Fibroblast of villous mesenchyme (primary cell): ENCODE data around the gene LTF. TPM values are rescaled to one million over a fixed set of nuclear protein-coding genes. Genes with fewer than 3 reads are reported as not detected.
"Not testable (repeated sequence)": the region's sequence is repeated elsewhere in the genome, so short reads cannot be mapped to it uniquely, and the experiment has no call there.

Experiments
- DNase-seq: peaks from one replicate; pipeline ENCODE4 v3.0.0-alpha.2; 2010; ENCODE audit warnings: low read depth
- H3K4me3 ChIP-seq: 2 replicates; pipeline ENCODE4 v1.5.1; 2011; ENCODE audit warnings: low read depth, mild to moderate bottlenecking, low read length
- total RNA-seq: library from RNA; depleted of rRNA; stranded (reverse); fragments of >200 nt; gene quantifications from 2 replicates; pipeline ENCODE4 v1.2.3, GENCODE V29; 2012
- TF ChIP-seq, protein P1 (sequence below): IDR thresholded peaks from 2 replicates; pipeline ENCODE4 v1.5.1; 2012; ENCODE audit warnings: low read depth, mild to moderate bottlenecking, low read length; ENCODE audit not compliant: insufficient read depth

LTF gene
- total RNA-seq, 1 donor = under 0.01 TPM

DNA sequence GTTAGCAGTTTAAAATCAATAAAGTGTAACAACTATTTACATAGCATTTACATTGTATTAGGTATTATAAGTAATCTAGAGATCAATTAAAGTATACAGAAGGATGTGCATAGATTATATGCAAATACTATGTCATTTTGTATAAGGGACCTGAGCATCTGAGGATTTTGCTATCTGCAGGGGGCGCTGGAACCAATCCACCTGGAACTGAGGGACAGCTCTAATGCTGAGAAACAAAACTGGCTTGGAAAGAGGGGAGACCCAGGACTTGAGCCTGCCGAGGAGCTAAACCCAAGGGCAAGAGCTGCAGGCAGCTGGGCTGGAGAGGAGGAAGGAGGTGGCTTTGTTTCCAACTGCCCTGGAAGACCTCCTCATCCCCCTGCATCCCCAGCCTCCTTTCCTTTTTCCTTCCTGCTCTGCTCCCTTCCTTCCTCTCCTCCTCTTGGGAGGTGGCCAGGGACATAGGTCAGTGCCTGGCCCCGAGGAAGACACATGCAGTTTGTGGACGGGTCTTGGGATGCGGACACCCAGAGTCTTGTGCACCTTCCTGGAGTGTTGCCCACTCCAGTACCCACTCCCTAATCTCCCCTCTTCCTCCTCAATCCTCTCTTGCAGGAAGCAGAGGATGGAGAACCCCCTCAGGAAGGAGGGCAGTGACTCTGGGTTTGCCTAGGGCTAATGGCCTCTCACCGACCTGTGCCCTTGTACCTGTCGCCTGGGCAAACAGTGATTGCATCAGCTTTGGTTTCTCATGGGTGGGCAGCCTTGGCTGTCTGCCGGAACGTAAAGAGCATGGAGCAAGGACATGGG is 32.2 kb upstream of the LTF start:
- no peak overlapping the region for H3K4me3 ChIP-seq
- no peak for DNase-seq
- TF ChIP-seq, protein P1, sequence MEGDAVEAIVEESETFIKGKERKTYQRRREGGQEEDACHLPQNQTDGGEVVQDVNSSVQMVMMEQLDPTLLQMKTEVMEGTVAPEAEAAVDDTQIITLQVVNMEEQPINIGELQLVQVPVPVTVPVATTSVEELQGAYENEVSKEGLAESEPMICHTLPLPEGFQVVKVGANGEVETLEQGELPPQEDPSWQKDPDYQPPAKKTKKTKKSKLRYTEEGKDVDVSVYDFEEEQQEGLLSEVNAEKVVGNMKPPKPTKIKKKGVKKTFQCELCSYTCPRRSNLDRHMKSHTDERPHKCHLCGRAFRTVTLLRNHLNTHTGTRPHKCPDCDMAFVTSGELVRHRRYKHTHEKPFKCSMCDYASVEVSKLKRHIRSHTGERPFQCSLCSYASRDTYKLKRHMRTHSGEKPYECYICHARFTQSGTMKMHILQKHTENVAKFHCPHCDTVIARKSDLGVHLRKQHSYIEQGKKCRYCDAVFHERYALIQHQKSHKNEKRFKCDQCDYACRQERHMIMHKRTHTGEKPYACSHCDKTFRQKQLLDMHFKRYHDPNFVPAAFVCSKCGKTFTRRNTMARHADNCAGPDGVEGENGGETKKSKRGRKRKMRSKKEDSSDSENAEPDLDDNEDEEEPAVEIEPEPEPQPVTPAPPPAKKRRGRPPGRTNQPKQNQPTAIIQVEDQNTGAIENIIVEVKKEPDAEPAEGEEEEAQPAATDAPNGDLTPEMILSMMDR = peak; percentile 34

DNA sequence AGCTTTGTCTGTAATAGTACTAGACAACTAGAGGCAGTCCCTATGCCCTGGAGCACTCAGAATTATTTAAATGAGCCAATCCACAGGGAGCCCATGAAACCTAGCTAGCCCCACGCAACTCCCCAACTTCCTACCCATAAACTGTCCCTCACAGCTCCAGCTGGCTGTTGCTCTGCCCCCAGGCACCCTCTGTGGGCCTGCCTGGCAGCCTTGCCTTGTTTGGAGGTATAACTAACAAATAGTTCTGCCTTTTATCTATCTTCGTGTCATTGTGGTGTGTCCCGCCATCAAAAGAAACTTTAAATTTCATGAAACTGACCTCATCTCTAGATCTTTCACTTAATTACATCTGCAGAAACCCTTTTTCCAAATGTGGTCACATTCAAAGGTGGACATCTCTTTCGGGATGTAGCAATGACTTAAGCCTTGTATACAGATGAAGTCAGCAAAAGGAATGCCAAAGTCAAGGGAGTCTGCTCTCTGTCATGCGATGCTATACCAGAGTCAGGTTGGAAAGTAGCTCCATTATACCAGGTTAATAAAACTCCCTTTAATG is 31.3 kb upstream of the LTF start:
- no peak overlapping the region for H3K4me3 ChIP-seq
- TF ChIP-seq, protein P1 = no peak
- DNase-seq = peak; percentile 71

DNA sequence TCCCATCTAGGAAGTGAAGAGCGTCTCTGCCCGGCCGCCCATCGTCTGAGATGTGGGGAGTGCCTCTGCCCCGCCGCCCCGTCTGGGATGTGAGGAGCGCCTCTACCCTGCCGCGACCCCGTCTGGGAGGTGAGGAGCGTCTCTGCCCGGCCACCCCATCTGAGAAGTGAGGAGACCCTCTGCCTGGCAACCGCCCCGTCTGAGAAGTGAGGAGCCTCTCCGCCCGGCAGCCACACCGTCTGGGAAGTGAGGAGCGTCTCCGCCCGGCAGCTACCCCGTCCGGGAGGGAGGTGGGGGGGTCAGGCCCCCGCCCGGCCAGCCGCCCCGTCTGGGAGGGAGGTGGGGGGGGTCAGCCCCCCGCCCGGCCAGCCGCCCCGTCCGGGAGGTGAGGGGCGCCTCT is 29.8 kb upstream of the LTF start:
- DNase-seq, H3K4me3 ChIP-seq: not testable (repeated sequence)

DNA sequence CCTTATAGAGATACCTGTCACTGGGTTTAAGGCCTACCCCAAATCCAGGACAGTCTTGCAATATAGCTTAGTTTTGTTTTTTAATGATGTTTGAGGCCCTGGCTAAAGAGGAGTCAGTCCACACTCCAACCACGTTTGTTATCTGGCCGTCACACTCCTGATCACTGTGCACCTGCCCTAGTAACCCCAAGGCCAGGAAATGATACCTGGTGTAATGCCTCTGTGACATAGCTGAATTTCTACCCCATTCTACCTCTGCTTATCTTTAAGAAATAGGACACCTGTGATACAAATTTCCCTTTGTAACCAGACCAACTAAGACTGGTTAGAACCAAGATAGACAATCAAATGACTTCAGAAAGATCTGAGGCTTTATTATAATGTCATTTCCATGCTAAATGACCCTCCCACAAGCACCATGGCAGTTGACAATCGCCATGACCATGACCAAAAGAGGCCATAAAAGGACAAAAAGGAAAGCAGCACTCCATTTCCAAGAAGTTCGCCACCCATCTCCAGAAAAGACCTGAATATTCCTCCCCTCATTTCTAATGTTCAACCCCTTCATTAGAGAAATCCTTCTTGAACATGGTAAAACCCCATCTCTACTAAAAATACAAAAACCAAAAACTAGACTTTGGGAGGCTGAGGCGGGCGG is 28.3 kb upstream of the LTF start:
- DNase-seq = no peak
- TF ChIP-seq, protein P1 = no peak

DNA sequence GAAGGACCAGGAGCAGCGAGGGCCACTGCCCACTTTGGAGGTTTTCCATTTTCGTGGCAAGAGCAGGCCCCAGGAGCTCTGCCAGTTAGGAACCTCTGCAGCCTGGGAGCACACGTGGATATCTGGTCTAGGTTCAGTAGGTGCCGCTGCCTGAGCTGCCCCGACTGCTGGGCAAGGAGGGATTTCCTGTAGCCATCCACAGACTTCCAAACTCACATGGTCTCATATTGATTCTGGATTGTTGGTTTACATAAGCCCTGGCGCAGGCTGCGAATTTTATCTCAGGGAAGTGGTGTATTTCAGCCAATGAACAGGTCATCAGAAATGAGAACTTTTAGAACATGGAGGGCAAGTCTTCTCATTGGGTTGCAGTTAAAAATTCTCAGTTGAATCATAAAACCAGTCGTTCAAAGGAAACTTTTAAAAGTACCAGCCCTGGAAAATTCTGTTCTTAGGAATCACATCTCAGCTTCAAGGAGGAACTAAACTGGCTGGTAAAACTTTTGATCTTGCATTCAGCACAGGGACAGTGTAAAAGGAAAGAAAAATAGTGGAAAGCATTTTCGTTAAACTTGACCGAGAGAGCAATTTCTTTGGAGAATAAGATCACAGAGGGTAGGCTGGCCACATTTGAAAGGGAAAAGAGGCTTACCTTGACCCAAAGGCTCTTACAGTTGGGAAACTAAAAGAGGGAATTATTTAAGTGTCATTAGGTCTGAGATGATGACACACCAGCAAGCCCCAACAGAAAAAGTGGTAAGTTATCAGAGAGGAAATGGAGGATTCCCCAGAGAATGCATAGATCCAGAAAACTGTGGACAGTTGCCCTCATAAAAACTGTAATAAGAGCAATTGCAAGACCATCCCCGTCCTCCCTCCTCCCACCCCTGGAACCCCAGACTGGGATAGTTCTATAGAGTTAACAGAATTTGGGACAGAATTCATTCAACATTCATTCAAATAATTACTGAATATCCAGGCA is 26.7 kb upstream of the LTF start:
- no peak overlapping the region for H3K4me3 ChIP-seq
- TF ChIP-seq, protein P1 = no peak
- peak; percentile 14 for DNase-seq

More for the DNA sequence above, 28.3 kb upstream of the LTF start:
- no peak overlapping the region for H3K4me3 ChIP-seq

DNA sequence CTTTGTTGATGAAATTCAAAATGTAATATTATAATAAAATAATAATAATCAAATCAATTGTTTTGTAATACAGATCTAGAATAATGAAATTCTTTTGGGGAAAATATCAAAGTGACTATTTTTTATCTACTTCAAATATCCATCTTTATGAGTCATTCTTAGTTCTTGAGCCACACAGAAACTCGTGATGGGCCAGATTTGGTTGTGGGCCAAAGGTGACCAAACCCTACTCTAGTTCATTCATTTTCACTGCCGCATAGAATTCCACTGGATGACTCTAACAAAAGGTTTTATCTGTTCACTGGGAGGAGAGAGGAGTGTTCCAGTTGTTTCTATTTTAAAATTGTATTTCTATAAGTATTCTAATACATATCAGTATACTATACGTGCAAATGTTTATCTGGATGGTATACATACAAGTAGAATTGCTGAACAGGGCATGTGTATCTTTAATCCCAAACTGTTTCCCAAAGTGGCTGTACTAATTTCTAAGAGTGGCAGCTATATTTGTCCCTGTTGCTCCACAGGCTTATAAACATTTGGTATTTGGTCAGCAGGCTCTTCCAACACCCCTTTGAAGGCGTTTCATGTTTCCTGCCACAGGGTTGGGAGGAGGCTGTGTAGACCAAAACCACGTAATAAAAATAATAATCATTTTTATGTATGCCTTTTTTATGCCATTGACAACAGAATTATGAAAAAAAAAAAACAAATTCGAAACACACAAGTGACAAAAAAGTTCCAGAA is 25.8 kb upstream of the LTF start:
- DNase-seq = no peak
- TF ChIP-seq, protein P1 = no peak
- H3K4me3 ChIP-seq = no peak overlapping the region
